T-helper 22 cell (primary cell): Measurements from ENCODE around the gene BRAT1.

Experiments
- DNase-seq: peaks from one replicate; pipeline ENCODE4 v3.0.0-alpha.2; 2020; ENCODE audit warnings: low read depth

BRAT1 gene

GRCh38 chr7:2495418-2496299, 59.7 kb downstream of the BRAT1 start:
- DNase-seq = no peak

- DNase-seq = no peak
Measured at GRCh38 chr7:2494191-2495130, 60.9 kb downstream of the BRAT1 start.

GRCh38 chr7:2493205-2494164, 61.8 kb downstream of the BRAT1 start:
- no peak for DNase-seq

- DNase-seq = no peak
Measured at GRCh38 chr7:2492038-2492437, 63.3 kb downstream of the BRAT1 start.

GRCh38 chr7:2490181-2490651, 65.1 kb downstream of the BRAT1 start:
- DNase-seq = no peak

GRCh38 chr7:2488681-2489080, 66.6 kb downstream of the BRAT1 start:
- DNase-seq = no peak

- DNase-seq = no peak
Measured at GRCh38 chr7:2488272-2488645, 67.1 kb downstream of the BRAT1 start.
